HL-60 (cell line): Measurements from ENCODE around the gene FOLR2.
"Not testable (repeated sequence)": the region's sequence is repeated elsewhere in the genome, so short reads cannot be mapped to it uniquely, and the experiment has no call there.

Source experiments
- GABPA ChIP-seq: IDR thresholded peaks from 2 replicates; pipeline ENCODE4 v1.6.1; 2012; ENCODE audit warnings: low read depth
- POLR2AphosphoS5 ChIP-seq: IDR thresholded peaks from 2 replicates; pipeline ENCODE4 v1.6.1; 2012; ENCODE audit warnings: low read depth
- TF ChIP-seq, protein P1 (sequence below): IDR thresholded peaks from one replicate; pipeline ENCODE4 v1.5.1; 2011; ENCODE audit warnings: low read length, control low read depth, inconsistent platforms; ENCODE audit not compliant: insufficient read depth
- TF ChIP-seq, protein P2 (sequence below): IDR thresholded peaks from 2 replicates; pipeline ENCODE4 v1.6.1; 2012; ENCODE audit warnings: low read depth; ENCODE audit not compliant: insufficient replicate concordance

DNA sequence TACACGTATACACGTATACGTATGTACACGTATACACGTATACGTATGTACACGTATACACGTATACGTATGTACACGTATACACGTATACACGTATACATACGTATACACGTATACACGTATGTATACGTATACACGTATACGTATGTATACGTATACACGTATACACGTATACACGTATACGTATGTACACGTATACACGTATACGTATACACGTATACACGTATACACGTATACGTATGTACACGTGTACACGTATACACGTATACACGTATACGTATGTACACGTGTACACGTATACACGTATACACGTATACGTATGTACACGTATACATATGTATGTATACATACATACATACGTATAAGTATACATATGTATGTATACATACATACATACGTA, 15.1 kb upstream of the FOLR2 start:
- TF ChIP-seq, protein P1, sequence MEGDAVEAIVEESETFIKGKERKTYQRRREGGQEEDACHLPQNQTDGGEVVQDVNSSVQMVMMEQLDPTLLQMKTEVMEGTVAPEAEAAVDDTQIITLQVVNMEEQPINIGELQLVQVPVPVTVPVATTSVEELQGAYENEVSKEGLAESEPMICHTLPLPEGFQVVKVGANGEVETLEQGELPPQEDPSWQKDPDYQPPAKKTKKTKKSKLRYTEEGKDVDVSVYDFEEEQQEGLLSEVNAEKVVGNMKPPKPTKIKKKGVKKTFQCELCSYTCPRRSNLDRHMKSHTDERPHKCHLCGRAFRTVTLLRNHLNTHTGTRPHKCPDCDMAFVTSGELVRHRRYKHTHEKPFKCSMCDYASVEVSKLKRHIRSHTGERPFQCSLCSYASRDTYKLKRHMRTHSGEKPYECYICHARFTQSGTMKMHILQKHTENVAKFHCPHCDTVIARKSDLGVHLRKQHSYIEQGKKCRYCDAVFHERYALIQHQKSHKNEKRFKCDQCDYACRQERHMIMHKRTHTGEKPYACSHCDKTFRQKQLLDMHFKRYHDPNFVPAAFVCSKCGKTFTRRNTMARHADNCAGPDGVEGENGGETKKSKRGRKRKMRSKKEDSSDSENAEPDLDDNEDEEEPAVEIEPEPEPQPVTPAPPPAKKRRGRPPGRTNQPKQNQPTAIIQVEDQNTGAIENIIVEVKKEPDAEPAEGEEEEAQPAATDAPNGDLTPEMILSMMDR, result not testable (repeated sequence)
- not testable (repeated sequence) for TF ChIP-seq GABPA, POLR2AphosphoS5
- TF ChIP-seq, protein P2, sequence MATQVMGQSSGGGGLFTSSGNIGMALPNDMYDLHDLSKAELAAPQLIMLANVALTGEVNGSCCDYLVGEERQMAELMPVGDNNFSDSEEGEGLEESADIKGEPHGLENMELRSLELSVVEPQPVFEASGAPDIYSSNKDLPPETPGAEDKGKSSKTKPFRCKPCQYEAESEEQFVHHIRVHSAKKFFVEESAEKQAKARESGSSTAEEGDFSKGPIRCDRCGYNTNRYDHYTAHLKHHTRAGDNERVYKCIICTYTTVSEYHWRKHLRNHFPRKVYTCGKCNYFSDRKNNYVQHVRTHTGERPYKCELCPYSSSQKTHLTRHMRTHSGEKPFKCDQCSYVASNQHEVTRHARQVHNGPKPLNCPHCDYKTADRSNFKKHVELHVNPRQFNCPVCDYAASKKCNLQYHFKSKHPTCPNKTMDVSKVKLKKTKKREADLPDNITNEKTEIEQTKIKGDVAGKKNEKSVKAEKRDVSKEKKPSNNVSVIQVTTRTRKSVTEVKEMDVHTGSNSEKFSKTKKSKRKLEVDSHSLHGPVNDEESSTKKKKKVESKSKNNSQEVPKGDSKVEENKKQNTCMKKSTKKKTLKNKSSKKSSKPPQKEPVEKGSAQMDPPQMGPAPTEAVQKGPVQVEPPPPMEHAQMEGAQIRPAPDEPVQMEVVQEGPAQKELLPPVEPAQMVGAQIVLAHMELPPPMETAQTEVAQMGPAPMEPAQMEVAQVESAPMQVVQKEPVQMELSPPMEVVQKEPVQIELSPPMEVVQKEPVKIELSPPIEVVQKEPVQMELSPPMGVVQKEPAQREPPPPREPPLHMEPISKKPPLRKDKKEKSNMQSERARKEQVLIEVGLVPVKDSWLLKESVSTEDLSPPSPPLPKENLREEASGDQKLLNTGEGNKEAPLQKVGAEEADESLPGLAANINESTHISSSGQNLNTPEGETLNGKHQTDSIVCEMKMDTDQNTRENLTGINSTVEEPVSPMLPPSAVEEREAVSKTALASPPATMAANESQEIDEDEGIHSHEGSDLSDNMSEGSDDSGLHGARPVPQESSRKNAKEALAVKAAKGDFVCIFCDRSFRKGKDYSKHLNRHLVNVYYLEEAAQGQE, result not testable (repeated sequence)
